ENCODE data around the gene NRN1.
"Not testable (repeated sequence)": the region's sequence is repeated elsewhere in the genome, so short reads cannot be mapped to it uniquely, and the experiment has no call there.

Gene NRN1

GRCh38 chr6:6006428-6007365 is at the start of gene NRN1:
NRN1 (minus strand) TSS chr6:6006925; CDS start chr6:6006749, 176 bp downstream.
- peak in 1 of 2 experiments; percentile 44 for DNase-seq

- DNase-seq, result no peak
These were observed 45.5 kb upstream of the NRN1 start for GRCh38 chr6:6052216-6052615.

- DNase-seq, result no peak
These were observed 40.0 kb upstream of the NRN1 start for GRCh38 chr6:6046716-6047115.

- no peak for DNase-seq
These were observed 33.3 kb upstream of the NRN1 start for GRCh38 chr6:6039946-6040509.

GRCh38 chr6:6037179-6037578 is 30.5 kb upstream of the NRN1 start:
- no peak for DNase-seq

GRCh38 chr6:6033858-6034257 is 27.1 kb upstream of the NRN1 start:
- DNase-seq, result no peak

- DNase-seq, result no peak
These were observed 19.9 kb upstream of the NRN1 start for GRCh38 chr6:6026513-6027205.

- no peak for DNase-seq
These were observed 19.0 kb upstream of the NRN1 start for GRCh38 chr6:6025736-6026135.

- DNase-seq, result no peak
These were observed 17.5 kb upstream of the NRN1 start for GRCh38 chr6:6024220-6024619.

- not testable (repeated sequence) for DNase-seq
These were observed 16.1 kb upstream of the NRN1 start for GRCh38 chr6:6022841-6023240.

- DNase-seq, result peak; percentile 39 to 73
These were observed 2.1 kb upstream of the NRN1 start for GRCh38 chr6:6008648-6009421.

- no peak for DNase-seq
These were observed 1.4 kb upstream of the NRN1 start for GRCh38 chr6:6008089-6008647.

GRCh38 chr6:6007366-6008088 is 802 bp upstream of the NRN1 start:
- peak in 1 of 2 experiments; percentile 74 for DNase-seq

- DNase-seq, result no peak
These were observed 708 bp downstream of the NRN1 start for GRCh38 chr6:6006006-6006427.

GRCh38 chr6:6005051-6006005 is 1.4 kb downstream of the NRN1 start:
- no peak for DNase-seq

- DNase-seq, result peak in 1 of 2 experiments; percentile 41
These were observed 2.2 kb downstream of the NRN1 start for GRCh38 chr6:6004390-6004995.

GRCh38 chr6:6003621-6004366 is 2.9 kb downstream of the NRN1 start:
- DNase-seq, result peak in 1 of 2 experiments; percentile 74

GRCh38 chr6:6002848-6003620 is 3.7 kb downstream of the NRN1 start:
- peak in 1 of 2 experiments; percentile 59 for DNase-seq
